Measurements from ENCODE around the gene PCK1.
"Not testable (repeated sequence)": the region's sequence is repeated elsewhere in the genome, so short reads cannot be mapped to it uniquely, and the experiment has no call there.

The PCK1 gene

GRCh38 chr20:57560554-57561355 is at the start of gene PCK1:
Gene PCK1, plus strand, starts transcription at chr20:57561110. Its CDS starts 302 bp downstream, at chr20:57561412.
- FAIRE-seq, result no peak

GRCh38 chr20:57511709-57512108 is 49.2 kb upstream of the PCK1 start:
- not testable (repeated sequence) for FAIRE-seq

- FAIRE-seq, result no peak
Observed at GRCh38 chr20:57512432-57512831, 48.5 kb upstream of the PCK1 start.

- FAIRE-seq, result no peak
Observed at GRCh38 chr20:57513199-57513598, 47.7 kb upstream of the PCK1 start.

- FAIRE-seq, result no peak
Observed at GRCh38 chr20:57514273-57514751, 46.6 kb upstream of the PCK1 start.

GRCh38 chr20:57517904-57518303 is 43.0 kb upstream of the PCK1 start:
- FAIRE-seq, result no peak

- no peak for FAIRE-seq
Observed at GRCh38 chr20:57522380-57523140, 38.4 kb upstream of the PCK1 start.

GRCh38 chr20:57523782-57524181 is 37.1 kb upstream of the PCK1 start:
- no peak for FAIRE-seq

- FAIRE-seq, result no peak
Observed at GRCh38 chr20:57524511-57525176, 36.3 kb upstream of the PCK1 start, which contains the start of gene CTCFL. Gene CTCFL, minus strand, starts transcription at chr20:57525140. Its CDS starts 935 bp downstream, at chr20:57524205.

- no peak for FAIRE-seq
Observed at GRCh38 chr20:57525328-57526086, 35.4 kb upstream of the PCK1 start.

GRCh38 chr20:57526087-57526884 is 34.6 kb upstream of the PCK1 start:
- no peak for FAIRE-seq

GRCh38 chr20:57526885-57527460 is 33.9 kb upstream of the PCK1 start:
- no peak for FAIRE-seq

- no peak for FAIRE-seq
Observed at GRCh38 chr20:57527728-57528127, 33.2 kb upstream of the PCK1 start.

- no peak for FAIRE-seq
Observed at GRCh38 chr20:57528148-57528547, 32.8 kb upstream of the PCK1 start.

GRCh38 chr20:57529160-57529585 is 31.7 kb upstream of the PCK1 start:
- no peak for FAIRE-seq

GRCh38 chr20:57529810-57530209 is 31.1 kb upstream of the PCK1 start:
- no peak for FAIRE-seq

- FAIRE-seq, result no peak
Observed at GRCh38 chr20:57530327-57530981, 30.5 kb upstream of the PCK1 start.

GRCh38 chr20:57532104-57532503 is 28.8 kb upstream of the PCK1 start:
- FAIRE-seq, result no peak

- FAIRE-seq, result no peak
Observed at GRCh38 chr20:57535297-57535696, 25.6 kb upstream of the PCK1 start.

- FAIRE-seq, result no peak
Observed at GRCh38 chr20:57536120-57536708, 24.7 kb upstream of the PCK1 start.
